Inferior parietal cortex (tissue), 1 donor: ENCODE results near the gene DCDC2B.
"Not testable (repeated sequence)": the region's sequence is repeated elsewhere in the genome, so short reads cannot be mapped to it uniquely, and the experiment has no call there.

Experiments
- DNase-seq: peaks from one replicate; pipeline ENCODE4 v3.0.0-alpha.2; 2016; ENCODE audit errors: extremely low spot score

Gene DCDC2B

DNA sequence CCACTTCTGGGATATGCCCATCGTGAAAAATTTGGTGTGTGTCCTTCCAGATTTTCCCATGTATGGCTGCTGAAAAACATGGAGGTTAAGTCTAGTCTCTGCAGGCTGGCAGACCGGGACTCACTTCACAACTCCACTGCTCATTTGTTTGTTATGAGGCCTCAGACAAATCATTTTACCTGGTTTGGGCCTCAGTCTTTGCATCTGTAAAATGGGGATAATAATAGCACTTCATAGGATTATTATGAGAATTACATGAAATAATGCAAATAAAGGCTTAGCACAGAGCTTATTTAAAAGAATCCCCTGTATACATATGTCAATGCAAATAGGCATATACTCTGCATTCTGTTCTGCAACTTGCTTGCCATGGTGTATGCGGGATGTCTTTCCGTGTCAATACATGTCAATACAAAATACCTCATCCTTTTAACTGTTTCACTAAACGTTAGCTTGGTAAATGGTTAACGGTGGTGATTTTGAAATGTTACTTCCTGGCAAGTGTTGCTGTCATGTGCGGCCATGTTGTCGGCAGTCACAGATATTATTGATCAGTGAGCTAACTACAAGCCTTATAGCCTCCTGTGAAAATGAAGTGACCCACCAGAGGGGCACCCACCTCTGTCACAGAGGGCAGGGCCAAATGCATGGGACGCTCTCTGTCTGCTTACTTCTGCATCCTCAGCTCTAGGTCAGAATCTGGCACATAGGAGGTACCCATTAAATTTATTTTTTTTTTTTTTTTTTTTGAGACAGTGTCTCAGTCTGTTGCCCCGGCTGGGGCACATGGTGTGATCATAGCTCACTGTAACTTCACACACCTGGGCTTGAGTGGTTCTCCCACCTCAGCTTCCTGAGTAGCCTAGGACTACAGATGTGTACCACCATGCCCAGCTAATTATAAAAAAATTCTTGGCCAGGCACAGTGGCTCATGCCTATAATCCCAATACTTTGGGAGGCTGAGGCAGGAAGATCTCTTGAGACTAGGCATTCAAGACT lies 46.5 kb downstream of the DCDC2B start:
- DNase-seq = no peak

DNA sequence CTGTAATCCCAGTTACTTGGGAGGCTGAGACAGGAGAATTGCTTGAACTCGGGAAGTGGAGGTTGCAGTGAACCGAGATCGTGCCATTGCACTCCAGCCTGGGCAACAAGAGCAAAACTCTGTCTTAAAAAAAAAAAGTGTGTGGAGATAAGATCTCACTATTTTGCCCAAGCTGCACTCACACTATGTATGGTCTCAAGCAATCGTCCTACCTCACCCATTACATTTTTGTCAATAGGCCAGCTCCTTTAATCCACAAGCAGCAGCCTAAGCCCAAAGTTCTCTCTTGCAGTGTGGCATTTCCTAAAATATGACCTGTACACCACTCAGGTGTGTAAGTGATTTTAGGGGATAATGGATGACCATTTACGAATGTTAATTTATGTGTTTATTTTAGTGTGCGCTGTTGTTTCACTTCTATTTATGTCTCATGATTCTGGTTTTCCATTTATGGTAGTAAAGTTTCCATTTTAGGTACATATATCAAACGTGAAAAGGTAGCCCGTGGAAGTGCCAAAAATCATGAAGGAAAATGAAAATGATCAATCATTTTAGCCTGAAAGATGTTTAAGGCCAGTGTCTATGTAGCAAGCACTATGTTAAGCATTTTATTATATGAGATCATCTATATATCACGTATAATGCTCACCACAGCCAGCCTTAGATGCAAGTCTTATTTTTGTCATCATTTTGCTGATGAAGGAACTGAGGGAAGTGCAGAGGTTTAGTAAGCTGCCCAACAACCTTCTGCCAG lies 47.8 kb downstream of the DCDC2B start:
- DNase-seq = no peak

GRCh38 chr1:32257227-32257508 lies 48.3 kb downstream of the DCDC2B start:
- DNase-seq = no peak

GRCh38 chr1:32263236-32263593 lies 54.3 kb downstream of the DCDC2B start:
- DNase-seq = not testable (repeated sequence)

DNA sequence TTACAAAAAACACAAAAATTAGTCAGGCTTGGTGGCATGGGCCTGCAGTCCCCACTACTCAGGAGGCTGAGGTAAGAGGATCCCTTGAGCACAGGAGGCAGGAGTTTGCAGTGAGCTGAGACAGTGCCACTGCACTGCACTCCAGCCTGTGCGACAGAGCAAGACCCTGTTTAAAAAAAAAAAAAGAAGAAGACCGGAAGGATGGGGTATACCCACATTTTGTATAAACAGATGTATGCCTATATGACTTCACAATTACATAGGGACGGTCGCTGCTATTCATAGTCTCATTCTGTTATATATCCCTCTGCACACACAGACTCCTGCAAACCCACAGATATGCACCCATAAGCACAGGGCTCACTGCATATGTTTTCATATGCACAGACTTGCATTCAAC lies 54.9 kb downstream of the DCDC2B start:
- DNase-seq = no peak
